GM12872 (cell line): ENCODE results near the gene GMDS.

Experiments
- CTCF ChIP-seq: IDR thresholded peaks from 3 replicates; pipeline ENCODE4 v1.5.1; 2011; ENCODE audit warnings: low read depth, mild to moderate bottlenecking, low read length, moderate library complexity; ENCODE audit not compliant: insufficient read depth

GMDS gene

GRCh38 chr6:1814279-1814678 is 431.1 kb downstream of the GMDS start:
- TF ChIP-seq CTCF, result no peak

- TF ChIP-seq CTCF, result no peak
Observed at GRCh38 chr6:1812487-1812886, 432.9 kb downstream of the GMDS start.

GRCh38 chr6:1812034-1812433 is 433.4 kb downstream of the GMDS start:
- TF ChIP-seq CTCF, result no peak

GRCh38 chr6:1810880-1811279 is 434.5 kb downstream of the GMDS start:
- no peak for TF ChIP-seq CTCF

- no peak for TF ChIP-seq CTCF
Observed at GRCh38 chr6:1809291-1809988, 436.0 kb downstream of the GMDS start.

- TF ChIP-seq CTCF, result no peak
Observed at GRCh38 chr6:1806935-1807334, 438.5 kb downstream of the GMDS start.

GRCh38 chr6:1802491-1803395 is 442.7 kb downstream of the GMDS start:
- TF ChIP-seq CTCF, result no peak
